HepG2 (cell line): Measurements from ENCODE around the gene LARP1. TPM values are rescaled to one million over a fixed set of nuclear protein-coding genes. Genes with fewer than 3 reads are reported as not detected.
A peak's percentile ranks its signal among the peaks of the same experiment; 100 is the strongest.

Experiments
- ARNTL ChIP-seq: sonication (generic); formaldehyde crosslinking; IDR thresholded peaks from 2 replicates; pipeline ENCODE4 v1.4.0; 2020; ENCODE audit warnings: mild to moderate bottlenecking, missing genetic modification reagents
- BCLAF1 ChIP-seq: fragments of 450-650 bp; IDR thresholded peaks from 2 replicates; pipeline ENCODE4 v1.6.1; 2017; ENCODE audit warnings: mild to moderate bottlenecking
- DRAP1 ChIP-seq: IDR thresholded peaks from 2 replicates; pipeline ENCODE4 v1.6.1; 2016; ENCODE audit warnings: missing genetic modification reagents, missing compliant biosample characterization
- EED ChIP-seq: sonication (generic); formaldehyde crosslinking; IDR thresholded peaks from 2 replicates; pipeline ENCODE4 v1.5.0; 2020; ENCODE audit warnings: mild to moderate bottlenecking, missing genetic modification reagents
- ETV5 ChIP-seq: IDR thresholded peaks from 2 replicates; pipeline ENCODE4 v1.6.1; 2018; ENCODE audit warnings: missing biosample characterization, missing genetic modification reagents, inconsistent platforms, borderline replicate concordance
- FIP1L1 ChIP-seq: fragments of 200-400 bp; formaldehyde crosslinking; IDR thresholded peaks from 2 replicates; pipeline ENCODE4 v1.6.1; 2018; ENCODE audit warnings: low read depth, mild to moderate bottlenecking, low read length, moderate library complexity, borderline replicate concordance; ENCODE audit not compliant: insufficient read depth
- HINFP ChIP-seq: sonication (generic); formaldehyde crosslinking; IDR thresholded peaks from 2 replicates; pipeline ENCODE4 v1.4.0; 2020; ENCODE audit warnings: low read depth, mild to moderate bottlenecking, missing genetic modification reagents
- MEIS2 ChIP-seq: sonication (generic); formaldehyde crosslinking; IDR thresholded peaks from 2 replicates; pipeline ENCODE4 v1.9.0; 2021; ENCODE audit warnings: mild to moderate bottlenecking, missing genetic modification reagents
- MLX ChIP-seq: IDR thresholded peaks from 2 replicates; pipeline ENCODE4 v1.6.1; 2016
- TAF15 ChIP-seq: fragments of 200-400 bp; formaldehyde crosslinking; IDR thresholded peaks from one replicate; pipeline ENCODE4 v1.6.1; 2018; ENCODE audit warnings: mild to moderate bottlenecking, low read depth, low read length; ENCODE audit not compliant: poor library complexity, severe bottlenecking
- THYN1 ChIP-seq: sonication (generic); formaldehyde crosslinking; IDR thresholded peaks from 2 replicates; pipeline ENCODE4 v1.8.1; 2023; ENCODE audit warnings: low read depth, mild to moderate bottlenecking, moderate library complexity, missing genetic modification reagents, borderline replicate concordance
- ZBTB4 ChIP-seq: sonication (generic); formaldehyde crosslinking; IDR thresholded peaks from 2 replicates; pipeline ENCODE4 v1.4.0; 2020; ENCODE audit warnings: missing genetic modification reagents, mild to moderate bottlenecking, borderline replicate concordance
- ZC3H13 ChIP-seq: sonication (generic); formaldehyde crosslinking; IDR thresholded peaks from 2 replicates; pipeline ENCODE4 v1.8.1; 2023; ENCODE audit warnings: mild to moderate bottlenecking, missing genetic modification reagents, moderate library complexity
- ZMAT3 ChIP-seq: sonication (generic); formaldehyde crosslinking; conservative IDR thresholded peaks from 2 replicates; pipeline ENCODE4 v1.7.0; 2021; ENCODE audit warnings: missing genetic modification reagents
- ZNF280D ChIP-seq: sonication (generic); formaldehyde crosslinking; IDR thresholded peaks from 2 replicates; pipeline ENCODE4 v1.5.1; 2020; ENCODE audit warnings: mild to moderate bottlenecking, missing genetic modification reagents
- ZNF598 ChIP-seq: sonication (generic); formaldehyde crosslinking; IDR thresholded peaks from 2 replicates; pipeline ENCODE4 v1.5.1; 2020; ENCODE audit warnings: mild to moderate bottlenecking, missing genetic modification reagents, borderline replicate concordance
- ZNF614 ChIP-seq: IDR thresholded peaks from 2 replicates; pipeline ENCODE4 v1.6.1; 2018; ENCODE audit warnings: missing biosample characterization, missing genetic modification reagents, inconsistent platforms, borderline replicate concordance
- polyA plus RNA-seq, 8 experiments: library from polyadenylated mRNA; depleted of rRNA in 3 of 8; stranded (reverse) in 7 of 8; unstranded in 1 of 8; fragments of >200 nt; fragmentation: Illumina TruSeq in 4 of 8; extraction: Trizol in 4 of 8; gene quantifications; 2 replicates each; pipeline versions ENCODE4 v1.2.1 to v1.2.3, GENCODE V29; 2011 to 2016; ENCODE audit warnings: low read depth in 4 of 8, missing spikeins in 1 of 8, mixed read lengths in 1 of 8; ENCODE audit not compliant: insufficient read depth in 1 of 8
- total RNA-seq, 5 experiments: library from RNA; depleted of rRNA; stranded (reverse); fragments of >200 nt; fragmentation: Illumina TruSeq; extraction: Trizol; gene quantifications; 2 replicates each; pipeline ENCODE4 v1.2.3, GENCODE V29; 2016; ENCODE audit warnings: low read depth in 1 of 5

Gene LARP1
- total and polyA plus RNA-seq, 2 of the 13 experiments (the other 11 are each of a cell fraction or from before 2014, with no cell fraction given) = 45.2 to 61.4 TPM

- TF ChIP-seq BCLAF1 (no peak), ARNTL (CRISPR knock-in tag) (no peak), ZNF598 (CRISPR knock-in tag) (no peak), MLX (CRISPR knock-in tag) (no peak), HINFP (CRISPR knock-in tag) (no peak), MEIS2 (peak; percentile 66; the same call in 1 of the 2 replicates), ZNF280D (0 out of 2 replicates have a peak, but pooled peaks have one; percentile 47), ZBTB4 (CRISPR knock-in tag) (no peak), TAF15 (no peak), DRAP1 (no peak), EED (CRISPR knock-in tag) (no peak), FIP1L1 (no peak), ZNF614 (CRISPR knock-in tag) (0 out of 2 replicates have a peak, but pooled peaks have one; percentile 27), THYN1 (no peak), ETV5 (no peak), ZMAT3 (no peak), ZC3H13 (CRISPR knock-in tag) (no peak)
Measured at GRCh38 chr5:154729613-154730012, 25.6 kb upstream of the LARP1 start (continued).
